HG03558 (cell line): ENCODE measurements around the gene NOL4L.

ENCODE experiments used
- ATAC-seq: cut with Tn5 transposase; IDR thresholded peaks from one replicate; pipeline ENCODE4 v1.9.1; 2021; ENCODE audit warnings: moderate number of reproducible peaks; ENCODE audit not compliant: unreplicated experiment; ENCODE audit errors: extremely low read depth

Gene NOL4L

GRCh38 chr20:32585011-32585585 lies at the start of gene NOL4L:
NOL4L (minus strand) TSS chr20:32585333; CDS start chr20:32584890, 443 bp downstream.
- ATAC-seq: no peak

GRCh38 chr20:32634041-32634805 lies 49.1 kb upstream of the NOL4L start:
- ATAC-seq: no peak

- ATAC-seq: no peak
Observed at GRCh38 chr20:32632461-32633354, 47.6 kb upstream of the NOL4L start.

GRCh38 chr20:32631933-32632460 lies 46.9 kb upstream of the NOL4L start:
- no peak for ATAC-seq

- no peak for ATAC-seq
Observed at GRCh38 chr20:32629813-32630212, 44.7 kb upstream of the NOL4L start.

GRCh38 chr20:32628960-32629530 lies 43.9 kb upstream of the NOL4L start:
- no peak for ATAC-seq

GRCh38 chr20:32626859-32627636 lies 41.9 kb upstream of the NOL4L start:
- ATAC-seq: no peak

- no peak for ATAC-seq
Observed at GRCh38 chr20:32626407-32626806, 41.3 kb upstream of the NOL4L start.

- no peak for ATAC-seq
Observed at GRCh38 chr20:32625996-32626395, 40.9 kb upstream of the NOL4L start.

GRCh38 chr20:32624687-32625345 lies 39.7 kb upstream of the NOL4L start:
- ATAC-seq: no peak

- ATAC-seq: no peak
Observed at GRCh38 chr20:32623667-32624157, 38.6 kb upstream of the NOL4L start.

- ATAC-seq: no peak
Observed at GRCh38 chr20:32622585-32623468, 37.7 kb upstream of the NOL4L start.

GRCh38 chr20:32621891-32622584 lies 36.9 kb upstream of the NOL4L start:
- no peak for ATAC-seq

- ATAC-seq: no peak
Observed at GRCh38 chr20:32621071-32621890, 36.1 kb upstream of the NOL4L start.

- ATAC-seq: no peak
Observed at GRCh38 chr20:32619586-32619985, 34.5 kb upstream of the NOL4L start.

GRCh38 chr20:32614772-32615171 lies 29.6 kb upstream of the NOL4L start:
- ATAC-seq: no peak

- no peak for ATAC-seq
Observed at GRCh38 chr20:32614303-32614702, 29.2 kb upstream of the NOL4L start.
